Activated gamma-delta T cell treated with Interleukin-2 at 50 U/mL for 16 hours (primary cell): ENCODE data around the gene GRIK3.

Experiments used
- DNase-seq: peaks from one replicate; pipeline ENCODE4 v3.0.0-alpha.2; 2020

The GRIK3 gene

GRCh38 chr1:36753451-36753850, 280.9 kb downstream of the GRIK3 start:
- DNase-seq: no peak

- DNase-seq: no peak
Measured at GRCh38 chr1:36752891-36753361, 281.4 kb downstream of the GRIK3 start.

GRCh38 chr1:36752431-36752830, 281.9 kb downstream of the GRIK3 start:
- no peak for DNase-seq

GRCh38 chr1:36751525-36751924, 282.8 kb downstream of the GRIK3 start:
- DNase-seq: no peak

- DNase-seq: no peak
Measured at GRCh38 chr1:36748466-36748865, 285.8 kb downstream of the GRIK3 start.
